HEK293 (cell line): ENCODE results near the gene ZNF76.

ENCODE experiments used
- KLF1 ChIP-seq: fragments of 450-650 bp; formaldehyde crosslinking; IDR thresholded peaks from 2 replicates; pipeline ENCODE4 v1.5.1; 2016; ENCODE audit warnings: missing biosample characterization, missing genetic modification characterization
- KLF9 ChIP-seq: fragments of 450-650 bp; formaldehyde crosslinking; IDR thresholded peaks from 2 replicates; pipeline ENCODE4 v1.5.1; 2016; ENCODE audit warnings: missing biosample characterization, missing genetic modification characterization, low read depth
- REPIN1 ChIP-seq: fragments of 450-650 bp; formaldehyde crosslinking; IDR thresholded peaks from 2 replicates; pipeline ENCODE4 v1.5.1; 2017; ENCODE audit warnings: missing biosample characterization, missing genetic modification characterization, low read depth
- ZNF157 ChIP-seq: fragments of 450-650 bp; formaldehyde crosslinking; IDR thresholded peaks from 2 replicates; pipeline ENCODE4 v1.5.1; 2016; ENCODE audit warnings: missing biosample characterization, missing genetic modification characterization
- ZNF23 ChIP-seq: fragments of 450-650 bp; formaldehyde crosslinking; IDR thresholded peaks from 2 replicates; pipeline ENCODE4 v1.5.1; 2016; ENCODE audit warnings: missing biosample characterization, missing genetic modification characterization, borderline replicate concordance
- ZNF501 ChIP-seq: fragments of 450-650 bp; formaldehyde crosslinking; IDR thresholded peaks from 2 replicates; pipeline ENCODE4 v1.5.1; 2016; ENCODE audit warnings: missing biosample characterization, missing genetic modification characterization
- ZNF654 ChIP-seq: fragments of 450-650 bp; formaldehyde crosslinking; IDR thresholded peaks from 2 replicates; pipeline ENCODE4 v1.5.1; 2016; ENCODE audit warnings: low read depth, missing biosample characterization, missing genetic modification characterization
- ZNF677 ChIP-seq: fragments of 450-650 bp; IDR thresholded peaks from 2 replicates; pipeline ENCODE4 v1.5.0; 2018; ENCODE audit warnings: missing biosample characterization, mild to moderate bottlenecking, missing genetic modification characterization, moderate library complexity
- TF ChIP-seq, protein P1 (sequence below): fragments of 450-650 bp; formaldehyde crosslinking; IDR thresholded peaks from 2 replicates; pipeline ENCODE4 v1.5.1; 2016; ENCODE audit warnings: missing biosample characterization, missing genetic modification characterization
- TF ChIP-seq, protein P2 (sequence below): fragments of 450-650 bp; IDR thresholded peaks from 2 replicates; pipeline ENCODE4 v1.5.1; 2018; ENCODE audit warnings: missing biosample characterization, mild to moderate bottlenecking, missing genetic modification characterization

GRCh38 chr6:35295036-35295435 lies 35.5 kb downstream of the ZNF76 start:
- no peak for TF ChIP-seq ZNF677 (tag by site-specific recombination)
- TF ChIP-seq, protein P1, sequence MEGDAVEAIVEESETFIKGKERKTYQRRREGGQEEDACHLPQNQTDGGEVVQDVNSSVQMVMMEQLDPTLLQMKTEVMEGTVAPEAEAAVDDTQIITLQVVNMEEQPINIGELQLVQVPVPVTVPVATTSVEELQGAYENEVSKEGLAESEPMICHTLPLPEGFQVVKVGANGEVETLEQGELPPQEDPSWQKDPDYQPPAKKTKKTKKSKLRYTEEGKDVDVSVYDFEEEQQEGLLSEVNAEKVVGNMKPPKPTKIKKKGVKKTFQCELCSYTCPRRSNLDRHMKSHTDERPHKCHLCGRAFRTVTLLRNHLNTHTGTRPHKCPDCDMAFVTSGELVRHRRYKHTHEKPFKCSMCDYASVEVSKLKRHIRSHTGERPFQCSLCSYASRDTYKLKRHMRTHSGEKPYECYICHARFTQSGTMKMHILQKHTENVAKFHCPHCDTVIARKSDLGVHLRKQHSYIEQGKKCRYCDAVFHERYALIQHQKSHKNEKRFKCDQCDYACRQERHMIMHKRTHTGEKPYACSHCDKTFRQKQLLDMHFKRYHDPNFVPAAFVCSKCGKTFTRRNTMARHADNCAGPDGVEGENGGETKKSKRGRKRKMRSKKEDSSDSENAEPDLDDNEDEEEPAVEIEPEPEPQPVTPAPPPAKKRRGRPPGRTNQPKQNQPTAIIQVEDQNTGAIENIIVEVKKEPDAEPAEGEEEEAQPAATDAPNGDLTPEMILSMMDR, result no peak
- TF ChIP-seq ZNF501 (tag by site-specific recombination), result no peak
- no peak for TF ChIP-seq REPIN1 (tag by site-specific recombination)
- TF ChIP-seq ZNF157 (tag by site-specific recombination), result no peak
- no peak for TF ChIP-seq ZNF654 (tag by site-specific recombination)
- TF ChIP-seq, protein P2, sequence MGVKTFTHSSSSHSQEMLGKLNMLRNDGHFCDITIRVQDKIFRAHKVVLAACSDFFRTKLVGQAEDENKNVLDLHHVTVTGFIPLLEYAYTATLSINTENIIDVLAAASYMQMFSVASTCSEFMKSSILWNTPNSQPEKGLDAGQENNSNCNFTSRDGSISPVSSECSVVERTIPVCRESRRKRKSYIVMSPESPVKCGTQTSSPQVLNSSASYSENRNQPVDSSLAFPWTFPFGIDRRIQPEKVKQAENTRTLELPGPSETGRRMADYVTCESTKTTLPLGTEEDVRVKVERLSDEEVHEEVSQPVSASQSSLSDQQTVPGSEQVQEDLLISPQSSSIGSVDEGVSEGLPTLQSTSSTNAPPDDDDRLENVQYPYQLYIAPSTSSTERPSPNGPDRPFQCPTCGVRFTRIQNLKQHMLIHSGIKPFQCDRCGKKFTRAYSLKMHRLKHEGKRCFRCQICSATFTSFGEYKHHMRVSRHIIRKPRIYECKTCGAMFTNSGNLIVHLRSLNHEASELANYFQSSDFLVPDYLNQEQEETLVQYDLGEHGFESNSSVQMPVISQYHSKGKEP (tag by site-specific recombination), result no peak
- no peak for TF ChIP-seq ZNF23
- TF ChIP-seq KLF1 (tag by site-specific recombination), result no peak
- TF ChIP-seq KLF9 (tag by site-specific recombination), result no peak
